ENCODE measurements around the gene SH3D19.

Gene SH3D19, protein sequence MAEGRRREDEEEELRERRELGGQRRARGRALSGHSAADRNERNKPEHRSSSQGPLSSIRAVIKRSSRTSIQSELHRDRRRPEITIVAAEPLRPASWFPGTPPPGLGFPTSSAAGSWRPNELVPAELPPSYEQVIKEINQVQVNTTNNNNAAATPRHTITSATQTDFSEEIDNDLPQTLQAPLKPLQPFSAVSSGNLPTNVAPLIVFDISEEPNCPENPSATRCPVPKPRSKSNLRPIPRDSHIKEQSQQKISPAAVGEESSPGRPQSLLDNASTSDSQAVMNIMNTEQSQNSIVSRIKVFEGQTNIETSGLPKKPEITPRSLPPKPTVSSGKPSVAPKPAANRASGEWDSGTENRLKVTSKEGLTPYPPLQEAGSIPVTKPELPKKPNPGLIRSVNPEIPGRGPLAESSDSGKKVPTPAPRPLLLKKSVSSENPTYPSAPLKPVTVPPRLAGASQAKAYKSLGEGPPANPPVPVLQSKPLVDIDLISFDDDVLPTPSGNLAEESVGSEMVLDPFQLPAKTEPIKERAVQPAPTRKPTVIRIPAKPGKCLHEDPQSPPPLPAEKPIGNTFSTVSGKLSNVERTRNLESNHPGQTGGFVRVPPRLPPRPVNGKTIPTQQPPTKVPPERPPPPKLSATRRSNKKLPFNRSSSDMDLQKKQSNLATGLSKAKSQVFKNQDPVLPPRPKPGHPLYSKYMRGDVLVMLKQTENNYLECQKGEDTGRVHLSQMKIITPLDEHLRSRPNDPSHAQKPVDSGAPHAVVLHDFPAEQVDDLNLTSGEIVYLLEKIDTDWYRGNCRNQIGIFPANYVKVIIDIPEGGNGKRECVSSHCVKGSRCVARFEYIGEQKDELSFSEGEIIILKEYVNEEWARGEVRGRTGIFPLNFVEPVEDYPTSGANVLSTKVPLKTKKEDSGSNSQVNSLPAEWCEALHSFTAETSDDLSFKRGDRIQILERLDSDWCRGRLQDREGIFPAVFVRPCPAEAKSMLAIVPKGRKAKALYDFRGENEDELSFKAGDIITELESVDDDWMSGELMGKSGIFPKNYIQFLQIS

DNA sequence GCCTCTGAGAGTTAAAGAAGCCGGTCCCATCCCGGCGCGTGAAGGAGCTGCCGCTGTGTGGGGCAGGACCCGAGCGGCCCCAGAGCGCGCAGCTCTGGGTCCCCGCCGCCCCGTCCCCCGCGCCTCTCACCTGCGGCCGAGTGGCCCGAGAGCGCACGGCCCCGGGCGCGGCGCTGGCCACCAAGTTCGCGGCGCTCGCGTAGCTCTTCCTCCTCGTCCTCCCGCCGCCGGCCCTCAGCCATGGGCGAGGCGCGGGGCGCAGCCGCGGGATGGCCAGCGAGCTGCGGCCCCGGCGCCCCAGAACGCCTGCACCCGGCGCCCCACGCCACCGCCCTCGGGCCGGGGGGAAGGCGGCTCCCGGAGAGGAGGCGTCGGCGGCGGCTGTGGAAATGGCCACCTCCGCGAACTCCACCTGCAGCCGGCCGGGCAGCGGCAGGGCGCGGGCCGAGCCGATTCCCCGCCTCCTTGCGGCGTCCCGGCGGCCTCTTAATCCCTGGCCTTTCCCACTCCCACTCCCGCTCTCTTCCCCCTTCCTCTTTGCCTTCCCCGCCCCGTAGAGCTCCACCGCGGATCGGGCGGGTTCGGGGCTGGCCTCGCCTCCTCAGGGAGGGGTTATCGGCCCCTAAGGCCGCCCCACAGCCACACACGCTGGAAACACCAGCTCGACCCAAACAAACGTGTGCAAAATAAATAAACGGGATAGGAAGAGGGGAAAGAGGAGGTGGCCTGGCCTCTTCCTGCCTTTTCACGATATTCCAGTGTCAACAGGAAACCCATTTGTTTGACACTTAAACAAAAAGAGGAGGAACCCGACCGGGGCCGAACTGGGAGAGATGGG, at the start of gene SH3D19:
Gene SH3D19, minus strand, starts transcription at position 495 of the 838 bp plus-strand sequence. Its CDS starts 253 bp downstream, at position 242.
- no peaks in the 10 kb centered on the region for H3K36me3 ChIP-seq (replicated peaks)
- TF ChIP-seq, protein P1, sequence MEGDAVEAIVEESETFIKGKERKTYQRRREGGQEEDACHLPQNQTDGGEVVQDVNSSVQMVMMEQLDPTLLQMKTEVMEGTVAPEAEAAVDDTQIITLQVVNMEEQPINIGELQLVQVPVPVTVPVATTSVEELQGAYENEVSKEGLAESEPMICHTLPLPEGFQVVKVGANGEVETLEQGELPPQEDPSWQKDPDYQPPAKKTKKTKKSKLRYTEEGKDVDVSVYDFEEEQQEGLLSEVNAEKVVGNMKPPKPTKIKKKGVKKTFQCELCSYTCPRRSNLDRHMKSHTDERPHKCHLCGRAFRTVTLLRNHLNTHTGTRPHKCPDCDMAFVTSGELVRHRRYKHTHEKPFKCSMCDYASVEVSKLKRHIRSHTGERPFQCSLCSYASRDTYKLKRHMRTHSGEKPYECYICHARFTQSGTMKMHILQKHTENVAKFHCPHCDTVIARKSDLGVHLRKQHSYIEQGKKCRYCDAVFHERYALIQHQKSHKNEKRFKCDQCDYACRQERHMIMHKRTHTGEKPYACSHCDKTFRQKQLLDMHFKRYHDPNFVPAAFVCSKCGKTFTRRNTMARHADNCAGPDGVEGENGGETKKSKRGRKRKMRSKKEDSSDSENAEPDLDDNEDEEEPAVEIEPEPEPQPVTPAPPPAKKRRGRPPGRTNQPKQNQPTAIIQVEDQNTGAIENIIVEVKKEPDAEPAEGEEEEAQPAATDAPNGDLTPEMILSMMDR (IDR thresholded peaks at IDR 0.05; ENCODE audit: low read depth, low read length, missing control alignments) = no peak
- peak within 1 kb of the TSS; percentile 71 for H3K4me3 ChIP-seq (ENCODE audit: low read depth, low read length)
- H3K27ac ChIP-seq = no peak within 1 kb of the TSS
- in situ Hi-C loops (cut with HindIII; ENCODE audit: low pct_ligation_motif_present, low sequenced_read_pairs) = no loop called here
- H3K27me3 ChIP-seq (replicated peaks) = no peaks in the 10 kb centered on the region
- DNase-seq = peak; percentile 13

DNA sequence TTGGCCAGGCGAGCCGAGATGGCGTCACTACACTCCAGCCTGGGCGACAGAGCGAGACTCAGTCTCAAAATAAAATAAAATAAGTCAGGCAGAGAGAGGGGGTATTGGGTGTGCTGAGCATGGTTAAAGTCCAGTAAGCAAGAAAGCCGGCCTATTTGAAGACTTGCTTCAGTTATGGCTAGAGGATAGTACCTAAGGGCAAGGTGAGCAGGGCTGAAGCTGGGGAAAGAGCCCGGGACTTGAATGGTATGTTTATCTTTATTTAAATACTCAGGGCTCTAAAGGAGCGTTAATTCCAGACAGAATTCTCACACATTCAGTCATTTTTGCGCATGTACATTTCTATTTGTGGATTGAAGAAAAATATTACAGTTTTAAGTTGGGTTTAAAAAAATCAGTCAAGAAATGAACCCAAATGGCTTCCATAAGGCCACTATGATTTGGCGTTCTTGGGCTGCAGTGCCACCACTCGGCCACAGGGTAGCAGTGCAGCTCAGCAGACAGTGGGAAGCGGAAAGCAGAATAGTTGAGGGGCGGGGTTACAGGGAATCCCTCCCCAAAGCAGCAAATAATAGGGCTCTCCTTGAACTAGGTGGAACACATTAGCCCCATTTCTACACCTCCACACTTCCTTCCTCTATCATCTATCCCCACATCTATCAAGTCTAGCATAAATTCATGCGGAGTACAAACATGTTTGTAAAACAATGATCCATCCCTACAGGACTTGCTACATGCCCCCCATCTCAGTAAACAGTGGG, 37.2 kb upstream of the SH3D19 start:
- in situ Hi-C loops (cut with HindIII; ENCODE audit: low pct_ligation_motif_present, low sequenced_read_pairs) = no loop called here
- Histone ChIP-seq H3K36me3 (replicated peaks) (no peaks in the 10 kb centered on the region), H3K27me3 (replicated peaks) (no peaks in the 10 kb centered on the region), H3K4me3 (ENCODE audit: low read depth, low read length) (no peak overlapping the region), H3K27ac (no peak overlapping the region)
- peak; percentile 83 for DNase-seq
- TF ChIP-seq, protein P1 (IDR thresholded peaks at IDR 0.05; ENCODE audit: low read depth, low read length, missing control alignments) = peak; percentile 100

DNA sequence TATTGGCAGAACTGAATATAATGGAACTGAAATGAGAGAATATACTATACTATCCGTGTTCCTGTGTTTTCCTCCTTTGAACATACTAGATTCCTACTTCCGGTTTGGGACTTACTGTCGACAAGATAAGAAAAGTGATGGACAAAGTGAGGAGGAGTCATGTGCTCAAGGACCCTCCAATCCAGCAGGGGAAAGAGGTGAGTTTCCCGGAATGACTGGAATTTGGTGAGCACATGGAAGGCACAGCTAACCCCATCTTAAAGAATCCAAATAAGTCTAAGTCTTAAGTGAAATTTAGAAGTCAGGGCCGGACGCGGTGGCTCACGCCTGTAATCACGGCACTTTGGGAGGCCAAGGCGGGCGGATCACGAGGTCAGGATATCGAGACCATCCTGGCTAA, 36.6 kb upstream of the SH3D19 start:
- H3K36me3 ChIP-seq (replicated peaks) = no peaks in the 10 kb centered on the region
- in situ Hi-C loops (cut with HindIII; ENCODE audit: low pct_ligation_motif_present, low sequenced_read_pairs) = no loop called here
- H3K27me3 ChIP-seq (replicated peaks) = no peaks in the 10 kb centered on the region
- DNase-seq = no peak
- no peak overlapping the region for H3K27ac ChIP-seq
- TF ChIP-seq, protein P1 (IDR thresholded peaks at IDR 0.05; ENCODE audit: low read depth, low read length, missing control alignments) = no peak
- H3K4me3 ChIP-seq (ENCODE audit: low read depth, low read length) = no peak overlapping the region

DNA sequence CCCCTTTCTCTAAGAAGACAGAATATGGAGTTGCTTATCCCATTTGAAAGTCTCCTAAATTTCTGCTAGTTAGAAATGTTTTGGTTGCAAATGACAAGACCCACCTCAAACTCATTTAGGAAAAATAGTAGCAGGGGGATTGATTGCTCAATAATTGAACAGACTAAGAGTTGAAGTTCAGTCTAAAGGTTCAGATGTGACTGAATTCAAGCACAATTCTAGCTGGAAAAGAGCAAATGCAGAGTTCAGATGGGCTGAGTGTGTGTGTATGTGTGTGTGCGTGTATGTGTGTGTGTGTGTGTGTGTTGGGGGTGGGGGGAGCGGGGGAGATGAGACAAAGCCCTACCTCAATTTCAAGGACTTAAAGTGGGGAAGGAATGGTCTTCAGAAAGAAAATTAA, 35.7 kb upstream of the SH3D19 start:
- in situ Hi-C loops (cut with HindIII; ENCODE audit: low pct_ligation_motif_present, low sequenced_read_pairs) = no loop called here
- TF ChIP-seq, protein P1 (IDR thresholded peaks at IDR 0.05; ENCODE audit: low read depth, low read length, missing control alignments) = no peak
- DNase-seq = no peak
- Histone ChIP-seq H3K27me3 (replicated peaks) (no peaks in the 10 kb centered on the region), H3K36me3 (replicated peaks) (no peaks in the 10 kb centered on the region), H3K27ac (no peak overlapping the region), H3K4me3 (ENCODE audit: low read depth, low read length) (no peak overlapping the region)

DNA sequence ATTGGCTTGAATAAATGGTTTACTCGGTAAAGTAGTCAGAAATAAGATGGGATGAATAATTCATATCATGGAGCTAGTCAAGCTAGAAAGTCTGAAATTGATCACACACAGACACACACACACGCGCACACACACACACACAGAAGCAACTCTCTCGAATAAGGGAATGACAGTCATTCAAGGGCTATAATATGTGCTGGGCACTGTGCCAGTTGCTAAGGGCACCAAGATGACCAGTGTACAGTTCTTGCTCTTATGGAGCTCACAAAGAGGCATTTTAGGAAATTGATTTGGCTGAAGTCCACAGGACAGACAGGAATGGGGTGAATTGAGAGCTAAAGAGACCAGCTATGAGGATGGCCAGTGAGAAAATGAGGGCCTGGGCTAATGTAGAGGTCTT, 34.2 kb upstream of the SH3D19 start:
- in situ Hi-C loops (cut with HindIII; ENCODE audit: low pct_ligation_motif_present, low sequenced_read_pairs) = no loop called here
- no peak for DNase-seq
- H3K27me3 ChIP-seq (replicated peaks) = no peaks in the 10 kb centered on the region
- no peak overlapping the region for H3K27ac ChIP-seq
- H3K36me3 ChIP-seq (replicated peaks) = no peaks in the 10 kb centered on the region
- H3K4me3 ChIP-seq (ENCODE audit: low read depth, low read length) = no peak overlapping the region
- TF ChIP-seq, protein P1 (IDR thresholded peaks at IDR 0.05; ENCODE audit: low read depth, low read length, missing control alignments) = no peak
